Measurements from ENCODE around the gene EIF3J. TPM values are rescaled to one million over a fixed set of nuclear protein-coding genes. Genes with fewer than 3 reads are reported as not detected.

Gene EIF3J
- polyA plus RNA-seq, 1 of the 3 experiments (the other 2 are of a cell fraction): 23.8 TPM

DNA sequence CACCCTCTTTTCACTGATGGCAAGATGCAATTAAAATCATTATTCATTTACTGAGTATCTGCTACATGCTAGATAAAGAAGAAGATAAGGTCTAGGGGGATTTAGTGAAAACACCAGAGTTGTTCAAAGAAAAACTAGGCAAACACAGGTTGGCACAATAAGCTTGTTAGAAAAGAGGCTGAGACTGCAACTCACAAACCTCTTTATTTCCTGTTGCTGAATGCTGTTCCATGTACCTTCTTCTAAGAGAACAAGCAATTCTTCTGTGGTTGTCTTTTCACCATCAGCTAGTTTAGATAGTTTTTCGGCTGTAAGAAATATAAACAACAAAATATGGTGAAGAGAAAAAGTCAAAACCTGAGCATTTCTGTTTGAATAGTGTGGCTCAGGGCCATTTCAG is 61.1 kb downstream of the EIF3J start:
- Histone ChIP-seq H3K27me3 (ENCODE audit: insufficient read depth) (no peaks in the 10 kb centered on the region), H4K20me1 (ENCODE audit: insufficient read depth) (no peaks in the 10 kb centered on the region), H3K9me3 (no peaks in the 10 kb centered on the region), H3K9ac (no peak overlapping the region), H2AFZ (ENCODE audit: low read depth) (no peak overlapping the region), H3K9me2 (no peaks in the 10 kb centered on the region), H3K79me2 (ENCODE audit: insufficient read depth) (no peaks in the 10 kb centered on the region; the same call in 1 of the 2 replicates), H3K27ac (ENCODE audit: low read depth in 2 of 2, low read length in 1 of 2) (peak overlapping the region in 1 of 2 experiments; percentile 69; a peak in 1 of 4 replicates), H3K36me3 (replicated peaks in 1 of 2; ENCODE audit: control insufficient read depth in 1 of 2, insufficient read depth in 2 of 2, low read length in 1 of 2) (peaks cover 26 to 52% of the 10 kb centered on the region in 2 experiments), H3K4me3 (ENCODE audit: low read depth in 2 of 2, low read length in 1 of 2) (no peak overlapping the region), H3F3A (replicated peaks; ENCODE audit: insufficient read depth) (peaks cover 15% of the 10 kb centered on the region), H3K4me2 (peak overlapping the region; percentile 42; the same call in 1 of the 2 replicates), H3K4me1 (ENCODE audit: control insufficient read depth in 1 of 2, insufficient read depth in 2 of 2, low read depth in 1 of 2, low read length in 1 of 2) (peaks cover 0 to 21% of the 10 kb centered on the region in 2 experiments; a peak in 1 of 4 replicates)
- ChIA-PET CTCF (interaction anchor here (0.7 to 3.9 kb wide), 8 partner anchors 10 to 183 kb away, joined by 3 to 23 read pairs (median 4); no protein-coding TSS in a partner anchor), POLR2A (no interaction called here)
- 100% methylated on average over 1 of the region's 1 CpG for WGBS (ENCODE audit: low lambda C conversion rate)
- no peak for DNase-seq
- TF ChIP-seq TEAD4 (IDR thresholded peaks at IDR 0.05; ENCODE audit: borderline replicate concordance, insufficient read depth) (no peak), POLR2AphosphoS5 (IDR thresholded peaks at IDR 0.05; ENCODE audit: low read depth, low read length) (no peak), TCF12 (IDR thresholded peaks at IDR 0.05) (no peak), GATA2 (CRISPR knock-in tag; IDR thresholded peaks at IDR 0.05) (no peak), EZH2phosphoT487 (IDR thresholded peaks at IDR 0.05; ENCODE audit: borderline replicate concordance, low read depth) (no peak), EP300 (IDR thresholded peaks at IDR 0.05; ENCODE audit: borderline replicate concordance in 1 of 2, low read depth in 1 of 2, low read length in 1 of 2) (no peak), NRF1 (IDR thresholded peaks at IDR 0.05; ENCODE audit: low read depth, low read length) (no peak), SMC3 (IDR thresholded peaks at IDR 0.05; ENCODE audit: low read depth, low read length) (no peak), RXRA (IDR thresholded peaks at IDR 0.05; ENCODE audit: borderline replicate concordance, low read depth) (no peak), YY1 (IDR thresholded peaks at IDR 0.05; ENCODE audit: low read depth) (no peak), MEF2A (IDR thresholded peaks at IDR 0.05; ENCODE audit: borderline replicate concordance, low read depth) (no peak), RCOR1 (IDR thresholded peaks at IDR 0.05; ENCODE audit: low read length) (no peak), FOXM1 (IDR thresholded peaks at IDR 0.05; ENCODE audit: low read depth) (no peak), SIN3A (IDR thresholded peaks at IDR 0.05; ENCODE audit: borderline replicate concordance, low read depth, low read length) (no peak), RAD21 (IDR thresholded peaks at IDR 0.05; ENCODE audit: low read length) (no peak)
- TF ChIP-seq, protein P1, sequence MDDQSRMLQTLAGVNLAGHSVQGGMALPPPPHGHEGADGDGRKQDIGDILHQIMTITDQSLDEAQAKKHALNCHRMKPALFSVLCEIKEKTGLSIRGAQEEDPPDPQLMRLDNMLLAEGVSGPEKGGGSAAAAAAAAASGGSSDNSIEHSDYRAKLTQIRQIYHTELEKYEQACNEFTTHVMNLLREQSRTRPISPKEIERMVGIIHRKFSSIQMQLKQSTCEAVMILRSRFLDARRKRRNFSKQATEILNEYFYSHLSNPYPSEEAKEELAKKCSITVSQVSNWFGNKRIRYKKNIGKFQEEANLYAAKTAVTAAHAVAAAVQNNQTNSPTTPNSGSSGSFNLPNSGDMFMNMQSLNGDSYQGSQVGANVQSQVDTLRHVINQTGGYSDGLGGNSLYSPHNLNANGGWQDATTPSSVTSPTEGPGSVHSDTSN (IDR thresholded peaks at IDR 0.05): no peak
- TF ChIP-seq, protein P2, sequence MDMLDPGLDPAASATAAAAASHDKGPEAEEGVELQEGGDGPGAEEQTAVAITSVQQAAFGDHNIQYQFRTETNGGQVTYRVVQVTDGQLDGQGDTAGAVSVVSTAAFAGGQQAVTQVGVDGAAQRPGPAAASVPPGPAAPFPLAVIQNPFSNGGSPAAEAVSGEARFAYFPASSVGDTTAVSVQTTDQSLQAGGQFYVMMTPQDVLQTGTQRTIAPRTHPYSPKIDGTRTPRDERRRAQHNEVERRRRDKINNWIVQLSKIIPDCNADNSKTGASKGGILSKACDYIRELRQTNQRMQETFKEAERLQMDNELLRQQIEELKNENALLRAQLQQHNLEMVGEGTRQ (IDR thresholded peaks at IDR 0.05; ENCODE audit: borderline replicate concordance, low read depth, low read length): no peak
- TF ChIP-seq, protein P3, sequence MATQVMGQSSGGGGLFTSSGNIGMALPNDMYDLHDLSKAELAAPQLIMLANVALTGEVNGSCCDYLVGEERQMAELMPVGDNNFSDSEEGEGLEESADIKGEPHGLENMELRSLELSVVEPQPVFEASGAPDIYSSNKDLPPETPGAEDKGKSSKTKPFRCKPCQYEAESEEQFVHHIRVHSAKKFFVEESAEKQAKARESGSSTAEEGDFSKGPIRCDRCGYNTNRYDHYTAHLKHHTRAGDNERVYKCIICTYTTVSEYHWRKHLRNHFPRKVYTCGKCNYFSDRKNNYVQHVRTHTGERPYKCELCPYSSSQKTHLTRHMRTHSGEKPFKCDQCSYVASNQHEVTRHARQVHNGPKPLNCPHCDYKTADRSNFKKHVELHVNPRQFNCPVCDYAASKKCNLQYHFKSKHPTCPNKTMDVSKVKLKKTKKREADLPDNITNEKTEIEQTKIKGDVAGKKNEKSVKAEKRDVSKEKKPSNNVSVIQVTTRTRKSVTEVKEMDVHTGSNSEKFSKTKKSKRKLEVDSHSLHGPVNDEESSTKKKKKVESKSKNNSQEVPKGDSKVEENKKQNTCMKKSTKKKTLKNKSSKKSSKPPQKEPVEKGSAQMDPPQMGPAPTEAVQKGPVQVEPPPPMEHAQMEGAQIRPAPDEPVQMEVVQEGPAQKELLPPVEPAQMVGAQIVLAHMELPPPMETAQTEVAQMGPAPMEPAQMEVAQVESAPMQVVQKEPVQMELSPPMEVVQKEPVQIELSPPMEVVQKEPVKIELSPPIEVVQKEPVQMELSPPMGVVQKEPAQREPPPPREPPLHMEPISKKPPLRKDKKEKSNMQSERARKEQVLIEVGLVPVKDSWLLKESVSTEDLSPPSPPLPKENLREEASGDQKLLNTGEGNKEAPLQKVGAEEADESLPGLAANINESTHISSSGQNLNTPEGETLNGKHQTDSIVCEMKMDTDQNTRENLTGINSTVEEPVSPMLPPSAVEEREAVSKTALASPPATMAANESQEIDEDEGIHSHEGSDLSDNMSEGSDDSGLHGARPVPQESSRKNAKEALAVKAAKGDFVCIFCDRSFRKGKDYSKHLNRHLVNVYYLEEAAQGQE (IDR thresholded peaks at IDR 0.05; ENCODE audit: low read depth, low read length): no peak
- TF ChIP-seq, protein P4, sequence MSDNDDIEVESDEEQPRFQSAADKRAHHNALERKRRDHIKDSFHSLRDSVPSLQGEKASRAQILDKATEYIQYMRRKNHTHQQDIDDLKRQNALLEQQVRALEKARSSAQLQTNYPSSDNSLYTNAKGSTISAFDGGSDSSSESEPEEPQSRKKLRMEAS (IDR thresholded peaks at IDR 0.05; ENCODE audit: low read depth): no peak

Measured in SK-N-SH (cell line).